HG02884 (cell line): ENCODE results near the gene CAMKV.
"Not testable (repeated sequence)": the region's sequence is repeated elsewhere in the genome, so short reads cannot be mapped to it uniquely, and the experiment has no call there.

Source experiments
- ATAC-seq: cut with Tn5 transposase; IDR thresholded peaks from one replicate; pipeline ENCODE4 v1.9.1; 2021; ENCODE audit warnings: mild to moderate bottlenecking, moderate library complexity; ENCODE audit not compliant: unreplicated experiment

CAMKV gene

DNA sequence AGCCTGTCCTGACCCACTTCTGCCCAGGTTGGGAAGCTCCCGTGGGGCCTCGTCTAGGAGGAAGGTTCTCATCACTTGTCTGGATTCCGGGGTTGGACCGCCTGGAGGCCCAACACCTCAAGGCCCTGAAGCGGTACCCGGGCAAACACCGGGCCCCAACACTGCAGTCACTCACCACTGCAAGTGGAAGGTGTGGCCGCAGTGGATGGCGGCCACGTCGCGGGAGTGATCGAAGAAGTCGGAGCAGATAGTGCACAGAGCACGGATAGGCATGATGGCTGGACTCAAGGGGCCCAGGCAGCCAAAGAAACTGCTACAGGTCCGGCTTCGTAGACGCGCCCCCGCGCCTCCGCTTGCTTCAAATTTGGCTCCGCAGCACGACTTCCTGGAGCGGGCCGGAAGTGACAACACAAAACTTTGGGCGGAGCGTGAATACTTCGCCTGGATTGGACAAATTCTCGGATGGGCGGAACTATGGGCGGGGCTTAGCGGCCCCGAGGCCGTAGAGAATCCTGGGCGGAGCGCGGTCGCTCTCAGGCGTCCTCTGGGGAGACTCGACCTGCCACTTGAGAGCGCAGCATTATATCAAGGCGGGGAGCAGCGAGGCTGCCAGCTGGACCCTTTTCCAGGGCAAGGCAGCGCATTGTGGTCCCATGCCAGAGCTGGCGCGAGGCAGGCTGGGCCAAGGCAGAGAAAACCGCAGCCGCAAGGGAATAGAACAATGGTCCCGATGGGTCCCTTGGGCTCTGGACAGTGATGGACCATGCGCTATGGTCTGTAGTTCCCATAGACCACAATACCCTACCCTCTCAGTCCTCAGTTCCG is 13.3 kb downstream of the CAMKV start, which contains the start of gene TRAIP:
Gene TRAIP, minus strand, starts transcription at position 384 of the 825 bp plus-strand sequence. Its CDS starts 111 bp downstream, at position 273.
- peak; percentile 92 for ATAC-seq

DNA sequence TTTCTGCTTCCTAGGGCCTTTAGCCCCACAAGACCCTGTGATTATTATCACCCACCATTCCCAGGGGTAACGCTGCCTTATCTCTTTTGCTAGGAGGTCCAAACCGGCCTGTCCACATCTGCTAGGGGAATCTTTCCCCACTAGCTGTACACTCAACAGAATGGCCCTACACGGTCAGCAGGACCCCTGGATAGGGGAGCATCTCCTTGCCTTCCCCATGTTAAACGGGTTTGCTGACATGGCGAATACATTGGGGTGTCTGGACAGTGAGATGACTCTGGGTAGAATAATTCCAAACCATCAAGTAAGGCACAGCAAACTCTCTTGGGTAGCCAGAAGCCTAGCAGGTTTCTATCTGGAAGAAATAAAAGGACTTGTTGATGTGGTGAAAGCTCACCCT is 14.0 kb downstream of the CAMKV start:
- ATAC-seq, result no peak

DNA sequence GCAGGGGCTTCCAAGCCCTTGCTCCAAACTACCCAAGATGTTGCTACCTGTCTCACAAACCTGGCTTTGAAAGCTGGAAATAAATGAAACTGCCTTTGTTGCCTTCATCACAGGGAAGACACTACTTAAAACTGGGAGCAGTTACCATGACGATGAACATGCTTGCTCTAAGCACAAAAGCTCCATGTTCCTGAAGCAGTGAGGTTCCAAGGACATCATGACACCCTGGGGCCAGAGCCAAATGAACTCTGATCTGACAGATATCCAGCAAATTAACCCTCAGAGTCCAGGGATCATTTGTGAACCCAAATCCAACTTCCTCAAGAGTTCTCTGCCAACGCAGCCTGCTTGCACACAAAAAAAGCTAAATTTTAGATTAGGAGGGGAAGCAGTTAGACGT is 24.0 kb downstream of the CAMKV start:
- ATAC-seq, result no peak

DNA sequence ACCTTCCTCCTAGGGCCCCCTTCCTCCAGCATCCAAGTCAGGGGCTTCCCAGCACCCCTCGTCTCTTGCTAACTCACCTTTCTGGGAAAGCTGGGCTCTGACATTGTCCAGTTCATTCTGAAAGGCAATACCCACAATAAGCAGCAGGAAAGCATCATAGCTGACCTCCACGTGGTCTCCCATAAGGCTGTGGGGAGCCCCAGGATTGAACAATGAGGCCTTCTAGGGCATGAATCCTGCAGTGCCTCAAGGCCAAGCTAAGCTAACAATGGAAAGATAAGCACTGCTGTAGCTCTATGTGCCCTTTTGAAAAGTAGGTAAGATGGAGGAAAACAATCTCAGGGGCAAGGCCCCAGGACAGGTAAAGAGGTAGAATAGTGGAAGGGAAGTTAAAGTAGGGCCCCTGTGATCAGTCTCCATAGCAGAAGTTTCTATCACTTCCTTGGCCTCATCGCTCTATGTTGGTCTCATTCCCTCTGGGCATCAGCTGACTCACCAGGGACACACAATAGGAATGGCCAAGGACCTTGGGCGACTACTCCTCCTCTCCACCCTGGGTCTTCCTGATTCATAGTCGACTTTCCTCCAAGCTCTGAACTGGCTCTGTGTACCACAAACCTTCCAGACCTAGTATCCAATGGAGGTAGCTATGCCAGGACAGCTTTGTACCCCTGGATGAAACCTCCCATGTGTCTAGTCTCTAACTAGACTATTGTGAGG is 25.1 kb downstream of the CAMKV start:
- no peak for ATAC-seq

DNA sequence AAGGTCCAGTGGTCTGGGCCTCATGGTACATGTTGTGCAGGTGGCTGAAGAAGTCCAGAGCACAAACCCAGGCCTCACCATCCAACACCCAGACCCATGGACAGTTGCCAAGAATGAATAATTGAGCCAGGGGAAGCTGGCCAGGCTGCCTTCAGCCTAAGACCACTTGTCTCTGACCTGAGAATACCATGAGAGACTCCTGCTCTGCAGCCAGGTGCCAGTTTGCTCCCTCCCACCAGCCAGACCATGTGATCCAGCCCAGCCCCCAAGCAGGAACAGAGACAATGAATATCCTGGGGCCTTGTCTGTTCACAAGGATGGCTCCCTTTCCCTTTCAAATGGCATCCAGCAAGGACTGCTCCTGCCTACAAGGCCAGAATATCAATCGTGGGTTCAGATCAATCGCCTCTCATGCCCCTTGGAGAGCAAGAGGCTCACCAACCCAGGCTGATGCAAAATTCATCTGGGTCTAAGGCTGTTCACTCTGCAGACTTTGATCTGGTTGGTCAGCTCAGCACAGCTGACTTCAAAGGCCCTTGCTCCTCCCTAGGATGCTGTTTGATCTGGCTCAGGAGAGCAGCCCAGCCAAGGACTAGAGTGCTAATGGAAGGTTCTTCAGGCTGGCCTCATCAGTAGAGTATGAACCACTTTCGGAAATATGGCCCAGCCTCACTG is 26.7 kb downstream of the CAMKV start:
- no peak for ATAC-seq

DNA sequence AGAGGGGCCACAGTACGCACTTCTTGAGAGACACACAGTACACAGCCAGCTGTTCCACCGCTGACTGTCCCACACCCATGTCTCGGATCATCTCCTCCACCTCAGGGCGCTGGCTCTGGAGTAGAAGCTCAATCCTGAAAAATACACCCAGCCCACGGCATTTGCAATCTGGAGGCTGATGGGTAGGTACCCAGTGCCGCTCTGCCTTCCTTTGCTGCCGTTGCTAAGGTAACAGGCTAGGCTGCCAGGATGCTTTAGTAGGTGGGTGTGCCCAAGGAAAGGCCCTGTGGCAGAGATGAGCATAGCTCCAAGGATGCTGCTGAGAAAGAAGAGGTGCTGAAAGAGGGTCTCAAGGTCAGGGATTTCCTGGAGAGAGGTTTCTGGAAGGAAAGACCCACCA is 27.9 kb downstream of the CAMKV start:
- ATAC-seq, result no peak

DNA sequence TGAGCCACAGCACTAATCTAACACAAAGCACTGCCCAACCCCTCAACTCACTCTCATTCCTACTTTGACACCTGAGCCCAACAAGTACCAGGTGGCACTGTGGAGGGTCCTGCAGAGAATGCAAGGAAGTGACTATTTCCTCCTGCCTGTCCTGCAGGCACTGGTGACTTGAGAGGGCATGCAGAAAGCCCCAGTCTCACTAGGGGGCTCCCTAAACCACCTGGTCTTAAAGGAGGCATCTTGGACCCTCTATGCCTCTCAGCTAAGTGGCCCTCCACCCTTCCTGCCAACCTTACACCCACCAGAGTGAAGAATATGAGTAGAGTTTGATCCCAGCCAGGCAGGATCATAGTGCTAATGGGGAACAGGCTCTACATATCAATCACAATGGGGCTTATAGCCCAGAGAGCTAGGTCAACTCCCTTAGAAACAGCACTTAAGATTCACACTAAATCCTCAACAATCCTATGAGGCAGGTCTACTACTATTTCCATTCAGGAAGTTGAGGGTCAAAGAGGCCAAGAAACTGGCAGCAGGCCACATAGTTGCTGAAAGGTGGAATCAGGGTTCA is 28.5 kb downstream of the CAMKV start:
- ATAC-seq, result no peak

DNA sequence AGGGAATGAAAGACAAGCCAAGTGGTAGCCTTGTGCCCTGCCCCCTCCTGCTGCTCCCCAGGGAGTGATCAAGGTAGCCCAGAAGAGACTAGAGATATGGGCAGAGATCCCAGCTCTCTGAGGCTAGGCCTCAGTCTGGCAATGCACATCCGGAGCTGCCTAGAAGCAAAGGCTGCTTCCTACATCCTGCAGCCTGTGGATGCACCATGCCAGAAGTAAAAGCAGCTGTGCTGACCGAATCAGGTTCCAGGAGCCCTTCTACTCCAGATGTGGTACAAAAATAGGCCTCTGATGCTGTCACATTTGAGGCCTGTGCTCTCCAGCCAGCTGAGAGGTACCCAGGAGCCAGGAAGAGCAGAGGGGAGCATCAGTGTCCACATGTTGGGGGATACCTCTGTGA is 29.3 kb downstream of the CAMKV start:
- ATAC-seq, result no peak

DNA sequence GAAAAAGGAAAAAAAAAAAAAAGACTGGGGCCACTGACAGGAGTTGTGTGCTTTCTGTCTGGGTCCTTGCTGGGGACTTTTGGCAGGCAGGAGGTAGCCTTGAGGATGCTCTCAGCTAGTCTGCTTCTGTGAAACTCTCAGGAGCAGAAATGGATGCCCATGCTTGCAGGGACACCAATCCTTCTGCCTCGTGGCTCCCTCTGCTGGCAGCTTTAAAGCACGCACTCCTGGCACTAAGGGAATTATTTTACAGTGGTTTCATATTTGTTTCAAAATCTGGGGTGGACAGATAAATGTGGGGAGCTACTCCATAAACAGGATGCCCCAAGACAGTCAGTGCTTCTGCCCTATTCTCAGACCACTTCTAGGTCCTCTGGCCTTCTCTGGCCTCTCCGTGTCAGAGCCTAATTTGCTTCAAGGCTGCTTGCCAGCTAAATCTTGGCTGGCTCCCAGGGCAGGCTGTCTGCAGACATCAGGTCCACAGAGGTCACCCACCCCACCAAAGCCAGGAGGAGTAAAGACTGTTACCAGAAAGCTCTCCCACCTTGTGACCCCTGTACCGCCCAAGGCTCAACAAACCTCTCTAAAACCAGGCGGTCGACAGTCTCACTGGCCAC is 30.4 kb downstream of the CAMKV start:
- ATAC-seq, result no peak

DNA sequence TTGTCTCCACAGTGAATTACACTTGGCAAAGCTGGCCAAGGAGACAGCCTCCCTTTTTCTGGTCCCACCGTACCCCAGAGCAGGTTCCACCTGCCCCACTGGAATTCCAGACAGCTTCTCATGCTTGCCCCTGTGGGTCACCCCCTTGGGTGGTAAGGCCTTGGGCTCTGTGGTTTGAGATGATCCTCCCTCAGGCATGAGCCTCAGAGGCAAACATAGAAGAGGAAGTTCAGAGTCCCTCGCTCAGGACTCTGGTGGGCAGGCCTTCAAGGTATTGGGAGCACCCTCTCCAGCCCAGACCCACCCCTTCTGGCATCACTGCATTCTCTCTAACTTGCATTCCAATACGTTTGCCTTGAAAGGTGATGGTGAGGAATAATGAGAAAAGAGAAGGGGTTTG is 38.4 kb downstream of the CAMKV start:
- ATAC-seq, result no peak

DNA sequence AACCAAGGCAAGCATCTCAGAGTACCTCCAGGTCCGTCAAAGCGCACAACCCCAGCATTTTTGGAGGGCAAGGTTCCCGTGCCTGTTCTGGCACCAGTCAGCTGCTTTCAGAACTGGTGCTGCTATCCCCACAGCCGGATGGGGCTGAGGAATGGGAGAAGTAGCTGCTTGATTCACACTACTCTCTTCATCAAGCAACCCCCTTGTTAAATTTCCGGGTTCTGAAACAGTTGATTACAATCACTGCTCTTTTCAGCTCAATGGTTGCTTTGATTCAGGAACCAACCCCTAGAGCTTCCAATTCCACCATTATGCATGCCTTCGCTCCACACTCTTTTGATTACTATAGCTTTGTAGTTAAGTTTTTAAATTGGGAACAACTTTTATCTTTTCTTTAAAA is 43.7 kb downstream of the CAMKV start:
- no peak for ATAC-seq

DNA sequence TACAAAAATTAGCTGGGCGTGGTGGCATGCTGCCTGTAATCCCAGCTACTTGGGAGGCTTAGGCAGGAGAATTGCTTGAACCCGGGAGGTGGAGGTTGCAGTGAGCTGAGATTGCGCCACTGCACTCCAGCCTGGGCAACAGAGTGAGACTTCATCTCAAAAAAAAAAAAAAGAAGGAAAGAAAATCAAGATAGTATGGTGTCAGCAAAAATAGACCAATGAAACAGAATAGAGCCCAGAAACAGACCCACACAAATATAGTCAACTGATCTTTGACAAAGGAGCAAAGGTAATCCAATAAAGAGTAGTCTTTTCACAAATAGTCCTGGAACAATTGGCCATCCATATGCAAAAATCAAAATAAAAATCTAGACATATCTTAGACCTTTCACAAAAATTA is 46.6 kb downstream of the CAMKV start:
- not testable (repeated sequence) for ATAC-seq

DNA sequence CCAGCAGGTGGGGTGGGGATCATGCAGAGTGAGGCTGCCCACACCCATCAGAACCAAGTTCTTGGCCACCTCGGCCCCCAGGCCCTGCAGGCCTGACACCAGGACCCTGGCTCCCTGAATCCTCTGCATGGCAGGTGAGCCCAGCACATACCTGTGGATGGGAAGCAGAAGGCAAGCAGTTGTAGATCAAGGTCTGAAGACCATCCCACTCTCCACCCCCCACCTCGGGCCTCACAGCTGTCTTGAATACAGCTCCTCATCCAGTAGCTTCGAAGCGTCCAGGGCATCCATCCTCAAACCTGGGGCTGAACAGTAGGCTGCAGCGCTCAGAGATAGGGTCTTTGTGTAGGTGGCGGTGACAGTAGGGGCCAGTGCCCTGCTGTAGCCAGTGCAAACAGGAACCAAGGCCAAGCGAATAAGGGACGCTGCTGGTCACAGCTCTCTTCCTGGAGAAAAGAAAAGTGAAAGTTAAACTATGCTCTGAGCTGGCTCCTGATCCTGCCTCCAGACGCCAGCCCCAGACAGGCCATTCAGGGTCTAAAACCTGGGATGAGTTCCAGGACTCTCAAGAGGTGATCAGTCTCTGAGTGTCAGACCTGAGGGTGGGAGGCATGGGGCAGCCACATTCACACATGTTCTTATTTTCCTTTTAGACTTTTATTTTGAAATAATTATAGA is 56.1 kb downstream of the CAMKV start, which contains the start of gene UBA7:
Gene UBA7, minus strand, starts transcription at position 457 of the 678 bp plus-strand sequence. Its CDS starts 166 bp downstream, at position 291.
- ATAC-seq, result peak; percentile 57

DNA sequence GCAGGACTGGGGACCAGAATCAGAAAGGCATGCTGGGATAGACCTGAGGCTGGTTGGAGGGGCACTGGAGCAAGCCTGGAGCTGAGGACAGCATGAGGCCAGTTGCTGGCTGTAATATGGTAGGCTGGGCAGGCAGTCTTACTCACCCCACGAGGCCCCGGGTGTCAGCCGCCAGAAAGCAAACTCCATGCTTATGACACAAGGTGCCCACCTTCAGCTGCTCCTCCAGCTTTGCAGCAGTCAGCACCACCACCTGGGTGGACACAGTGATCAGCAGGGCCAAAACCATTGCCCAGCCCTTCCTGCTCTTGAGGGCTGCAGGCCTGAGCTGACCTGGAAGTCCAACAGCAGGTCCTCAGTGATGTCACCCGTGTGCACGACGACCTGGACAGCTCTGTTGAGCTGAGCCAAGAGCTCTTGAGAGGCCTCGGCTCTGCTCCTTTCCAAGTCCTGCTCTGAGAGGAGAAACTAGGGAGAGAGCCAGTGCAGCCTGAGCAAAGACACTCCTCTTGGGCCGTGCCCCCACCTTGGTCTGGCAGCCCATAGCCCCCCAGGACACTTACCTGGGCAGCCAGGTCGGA is 56.7 kb downstream of the CAMKV start:
- no peak for ATAC-seq
